ENCODE measurements around the gene SH3TC2.
"Not testable (repeated sequence)": the region's sequence is repeated elsewhere in the genome, so short reads cannot be mapped to it uniquely, and the experiment has no call there.

SH3TC2 gene

GRCh38 chr5:149063017-149063687 is at the start of gene SH3TC2:
Gene SH3TC2 (minus strand): TSS chr5:149063062. CDS start chr5:149063022, 40 bp downstream.
- DNase-seq (ENCODE audit: low read depth), result no peak

- DNase-seq (ENCODE audit: low read depth), result no peak
These were observed 47.5 kb upstream of the SH3TC2 start for GRCh38 chr5:149110406-149110805.

GRCh38 chr5:149108651-149109280 is 45.9 kb upstream of the SH3TC2 start:
- no peak for DNase-seq (ENCODE audit: low read depth)

GRCh38 chr5:149100331-149100730 is 37.5 kb upstream of the SH3TC2 start:
- DNase-seq (ENCODE audit: low read depth), result no peak

GRCh38 chr5:149099920-149100319 is 37.1 kb upstream of the SH3TC2 start:
- DNase-seq (ENCODE audit: low read depth), result no peak

- no peak for DNase-seq (ENCODE audit: low read depth)
These were observed 32.1 kb upstream of the SH3TC2 start for GRCh38 chr5:149094996-149095395.

GRCh38 chr5:149093625-149094024 is 30.8 kb upstream of the SH3TC2 start:
- DNase-seq (ENCODE audit: low read depth), result no peak

GRCh38 chr5:149089796-149090195 is 26.9 kb upstream of the SH3TC2 start:
- no peak for DNase-seq (ENCODE audit: low read depth)

- no peak for DNase-seq (ENCODE audit: low read depth)
These were observed 25.8 kb upstream of the SH3TC2 start for GRCh38 chr5:149088686-149089085.

- no peak for DNase-seq (ENCODE audit: low read depth)
These were observed 21.0 kb upstream of the SH3TC2 start for GRCh38 chr5:149083846-149084245.

GRCh38 chr5:149082271-149082670 is 19.4 kb upstream of the SH3TC2 start:
- no peak for DNase-seq (ENCODE audit: low read depth)

GRCh38 chr5:149080294-149080693 is 17.4 kb upstream of the SH3TC2 start:
- DNase-seq (ENCODE audit: low read depth), result no peak

GRCh38 chr5:149079883-149080282 is 17.0 kb upstream of the SH3TC2 start:
- no peak for DNase-seq (ENCODE audit: low read depth)

GRCh38 chr5:149074071-149074470 is 11.2 kb upstream of the SH3TC2 start:
- not testable (repeated sequence) for DNase-seq (ENCODE audit: low read depth)

GRCh38 chr5:149073213-149073612 is 10.4 kb upstream of the SH3TC2 start:
- DNase-seq (ENCODE audit: low read depth), result no peak

- DNase-seq (ENCODE audit: low read depth), result no peak
These were observed 9.9 kb upstream of the SH3TC2 start for GRCh38 chr5:149072791-149073190.

GRCh38 chr5:149072376-149072775 is 9.5 kb upstream of the SH3TC2 start:
- no peak for DNase-seq (ENCODE audit: low read depth)

- no peak for DNase-seq (ENCODE audit: low read depth)
These were observed 8.9 kb upstream of the SH3TC2 start for GRCh38 chr5:149071756-149072155.

GRCh38 chr5:149071216-149071615 is 8.4 kb upstream of the SH3TC2 start:
- no peak for DNase-seq (ENCODE audit: low read depth)

- DNase-seq (ENCODE audit: low read depth), result no peak
These were observed 6.8 kb upstream of the SH3TC2 start for GRCh38 chr5:149069711-149070110.

- DNase-seq (ENCODE audit: low read depth), result no peak
These were observed 1.1 kb upstream of the SH3TC2 start for GRCh38 chr5:149063896-149064478.

- DNase-seq (ENCODE audit: low read depth), result no peak
These were observed 368 bp downstream of the SH3TC2 start for GRCh38 chr5:149062371-149063016.

GRCh38 chr5:149061341-149061740 is 1.5 kb downstream of the SH3TC2 start:
- DNase-seq (ENCODE audit: low read depth), result no peak
